Left ventricle myocardium inferior (tissue), 1 donor: ENCODE results near the gene HSD17B10. TPM values are rescaled to one million over a fixed set of nuclear protein-coding genes. Genes with fewer than 3 reads are reported as not detected.
A peak's percentile ranks its signal among the peaks of the same experiment; 100 is the strongest.

Source experiments
- DNase-seq: peaks from one replicate; pipeline ENCODE4 v3.0.0-alpha.2; 2020
- H3K27ac ChIP-seq: fragments of 200-600 bp; replicated peaks from 2 replicates; pipeline ENCODE4 v1.8.0; 2021
- H3K27me3 ChIP-seq: fragments of 200-600 bp; 2 replicates; pipeline ENCODE4 v1.8.0; 2021; ENCODE audit warnings: low read depth
- H3K36me3 ChIP-seq: fragments of 200-600 bp; 2 replicates; pipeline ENCODE4 v1.8.0; 2021
- H3K4me1 ChIP-seq: fragments of 200-600 bp; 2 replicates; pipeline ENCODE4 v1.8.0; 2021
- H3K4me3 ChIP-seq: fragments of 200-600 bp; 2 replicates; pipeline ENCODE4 v1.8.0; 2021; ENCODE audit warnings: mild to moderate bottlenecking, moderate library complexity
- H3K9me3 ChIP-seq: fragments of 200-600 bp; replicated peaks from 2 replicates; pipeline ENCODE4 v1.8.0; 2021
- intact Hi-C: fragments of 100-400 bp; cut with micrococcal nuclease; formaldehyde crosslinking; loops from one replicate; pipeline ENCODE4 v1.11.0; 2022
- total RNA-seq: library from RNA; stranded (reverse); fragmentation: NEBNext Ultra II Directional; extraction: Animal tissue kit (Norgen Biotek cat#: 25700); gene quantifications from one replicate; pipeline ENCODE4 v1.2.1, GENCODE V29; 2021
- TF ChIP-seq, protein P1 (sequence below): fragments of 200-600 bp; IDR thresholded peaks from 2 replicates; pipeline ENCODE4 v1.8.0; 2021; ENCODE audit warnings: antibody characterized with exemption, mild to moderate bottlenecking, borderline replicate concordance
- donor health status: DM: no; HTN: yes; CAD: no; lungs with severe emphysema.

The HSD17B10 gene
- total RNA-seq, 1 donor from 2014 or later: 109 TPM

- H3K36me3 ChIP-seq: no peaks in the 10 kb centered on the region
- H3K27me3 ChIP-seq: no peaks in the 10 kb centered on the region
- TF ChIP-seq, protein P1, sequence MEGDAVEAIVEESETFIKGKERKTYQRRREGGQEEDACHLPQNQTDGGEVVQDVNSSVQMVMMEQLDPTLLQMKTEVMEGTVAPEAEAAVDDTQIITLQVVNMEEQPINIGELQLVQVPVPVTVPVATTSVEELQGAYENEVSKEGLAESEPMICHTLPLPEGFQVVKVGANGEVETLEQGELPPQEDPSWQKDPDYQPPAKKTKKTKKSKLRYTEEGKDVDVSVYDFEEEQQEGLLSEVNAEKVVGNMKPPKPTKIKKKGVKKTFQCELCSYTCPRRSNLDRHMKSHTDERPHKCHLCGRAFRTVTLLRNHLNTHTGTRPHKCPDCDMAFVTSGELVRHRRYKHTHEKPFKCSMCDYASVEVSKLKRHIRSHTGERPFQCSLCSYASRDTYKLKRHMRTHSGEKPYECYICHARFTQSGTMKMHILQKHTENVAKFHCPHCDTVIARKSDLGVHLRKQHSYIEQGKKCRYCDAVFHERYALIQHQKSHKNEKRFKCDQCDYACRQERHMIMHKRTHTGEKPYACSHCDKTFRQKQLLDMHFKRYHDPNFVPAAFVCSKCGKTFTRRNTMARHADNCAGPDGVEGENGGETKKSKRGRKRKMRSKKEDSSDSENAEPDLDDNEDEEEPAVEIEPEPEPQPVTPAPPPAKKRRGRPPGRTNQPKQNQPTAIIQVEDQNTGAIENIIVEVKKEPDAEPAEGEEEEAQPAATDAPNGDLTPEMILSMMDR: no peak
- H3K4me3 ChIP-seq: peak overlapping the region; percentile 63
- DNase-seq: peak; percentile 83
- H3K4me1 ChIP-seq: peaks cover 13% of the 10 kb centered on the region
- no peaks in the 10 kb centered on the region for H3K9me3 ChIP-seq
- intact Hi-C loops: no loop called here
- H3K27ac ChIP-seq: peak overlapping the region; percentile 52
These were observed 7.6 kb upstream of the HSD17B10 start for GRCh38 chrX:53441531-53442321.

DNA sequence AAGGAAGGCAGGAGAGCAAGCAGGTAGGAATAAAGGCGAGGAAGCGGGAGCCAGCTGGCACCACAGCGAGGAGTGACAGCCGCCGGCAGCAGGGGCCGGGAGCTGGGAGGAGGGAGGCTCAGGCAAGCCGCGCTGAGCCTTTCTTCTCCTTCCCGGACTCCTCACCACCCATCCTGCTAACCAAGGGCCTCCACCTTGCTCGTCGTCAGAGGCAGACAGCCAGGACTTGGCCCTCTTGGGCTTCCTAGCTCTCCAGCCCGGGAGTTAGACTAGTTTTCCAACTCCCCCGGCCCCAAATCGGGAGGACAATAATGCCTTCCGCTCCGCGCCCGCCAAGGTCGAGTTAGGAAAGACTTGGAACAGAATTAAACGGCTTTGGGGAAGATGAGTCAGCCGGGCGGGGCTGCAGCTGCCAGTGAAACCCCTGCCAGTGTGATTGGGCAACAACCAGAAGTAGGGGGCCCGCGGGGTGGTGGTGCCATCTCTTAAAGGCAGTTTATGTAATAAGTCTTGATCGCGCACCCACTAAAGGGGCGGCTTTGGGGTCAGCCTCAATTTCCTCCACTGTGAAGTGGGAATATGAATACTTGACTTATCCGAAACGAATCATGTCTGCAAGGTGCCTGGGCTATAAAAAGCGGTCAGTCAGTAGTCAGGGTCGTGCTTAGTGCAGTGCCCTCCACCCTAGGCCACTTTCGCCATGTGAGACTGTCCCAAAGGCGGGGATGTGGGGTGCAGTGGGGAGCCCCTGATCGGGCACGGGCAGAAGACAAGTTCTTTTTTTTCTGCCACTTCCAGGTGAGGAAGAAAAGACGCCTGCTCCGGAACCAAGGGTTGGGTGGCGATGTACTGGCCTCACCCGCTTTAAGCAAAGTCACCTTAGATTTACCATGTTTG lies 6.7 kb upstream of the HSD17B10 start:
- TF ChIP-seq, protein P1: no peak
- peak overlapping the region; percentile 63 for H3K4me3 ChIP-seq
- H3K27ac ChIP-seq: peak overlapping the region; percentile 52
- H3K4me1 ChIP-seq: peaks cover 13% of the 10 kb centered on the region
- H3K27me3 ChIP-seq: no peaks in the 10 kb centered on the region
- no peaks in the 10 kb centered on the region for H3K9me3 ChIP-seq
- intact Hi-C loops: no loop called here
- H3K36me3 ChIP-seq: no peaks in the 10 kb centered on the region
- peak; percentile 67 for DNase-seq

DNA sequence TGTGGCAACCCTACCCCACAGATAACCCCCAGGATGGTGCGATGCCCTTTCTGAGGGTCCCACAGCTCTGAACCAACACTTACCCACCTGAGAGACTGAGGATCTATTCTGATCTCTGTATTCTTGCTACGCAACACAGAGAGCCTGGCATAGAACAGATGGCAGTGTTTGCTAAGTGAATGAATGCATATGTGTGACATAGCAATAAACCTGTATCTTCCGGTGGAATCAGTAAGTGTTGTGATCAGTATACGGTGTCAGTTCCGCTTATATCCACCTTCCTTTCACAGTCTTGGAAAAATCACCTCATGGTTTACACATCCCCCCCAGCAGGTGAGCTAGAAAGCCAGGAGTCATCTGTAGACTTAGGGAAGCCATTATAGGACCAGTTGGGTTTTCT lies 5.9 kb upstream of the HSD17B10 start:
- no peak for DNase-seq
- Histone ChIP-seq H3K9me3 (no peaks in the 10 kb centered on the region), H3K36me3 (no peaks in the 10 kb centered on the region), H3K4me1 (peaks cover 13% of the 10 kb centered on the region), H3K27ac (peak overlapping the region; percentile 52), H3K27me3 (no peaks in the 10 kb centered on the region), H3K4me3 (peak overlapping the region; percentile 63)
- TF ChIP-seq, protein P1: no peak
- intact Hi-C loops: no loop called here

DNA sequence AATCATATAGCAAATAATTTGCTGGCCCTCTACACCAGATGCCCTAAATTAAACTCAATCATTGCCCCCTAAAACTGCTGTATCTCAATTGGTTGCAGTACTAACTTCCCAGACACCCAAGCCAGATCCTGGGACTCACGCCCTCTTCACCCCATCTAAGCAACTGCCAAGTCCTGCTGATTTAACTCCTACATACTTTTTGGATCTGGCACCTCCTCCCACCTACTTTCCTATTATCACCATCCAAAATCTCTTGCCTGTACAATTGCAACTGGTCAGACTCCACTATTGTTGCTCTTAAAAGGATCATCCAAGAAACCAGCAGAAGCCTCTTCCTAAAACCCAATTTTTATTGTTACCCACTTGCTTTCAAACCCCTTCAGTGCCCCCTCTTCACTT lies 4.7 kb upstream of the HSD17B10 start:
- intact Hi-C loops: no loop called here
- no peak for DNase-seq

DNA sequence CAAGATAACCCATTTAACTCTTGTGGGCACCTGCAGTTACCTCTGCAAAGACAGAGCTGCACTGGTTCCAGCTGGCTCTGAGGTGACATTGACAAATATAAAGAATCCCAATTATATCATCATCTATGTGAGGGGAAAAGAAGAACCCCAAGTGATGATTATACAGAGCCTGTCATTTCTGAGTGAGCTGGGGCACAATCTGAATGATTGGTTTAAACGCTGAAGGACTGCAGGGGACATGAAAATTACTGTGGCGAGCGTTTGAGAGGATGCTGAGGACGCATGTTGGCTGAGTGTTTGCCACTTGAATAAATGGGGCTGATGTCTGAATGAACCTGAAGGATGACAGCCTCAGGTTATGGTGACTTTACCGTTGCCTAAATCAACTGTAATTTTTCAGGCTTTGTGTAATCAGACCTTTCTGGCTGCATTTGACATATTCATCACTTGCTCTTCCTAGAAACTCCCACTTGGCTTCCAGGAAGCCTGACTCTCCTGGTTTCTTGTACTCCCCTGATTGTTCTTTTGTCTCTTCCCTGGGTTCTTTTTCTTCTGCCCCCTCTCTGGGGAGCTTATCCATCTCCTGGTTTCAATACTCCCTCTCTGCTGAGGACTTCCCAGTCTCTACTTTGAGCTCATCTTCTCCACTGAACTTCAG lies 4.1 kb upstream of the HSD17B10 start:
- intact Hi-C loops: no loop called here
- TF ChIP-seq, protein P1: no peak
- H3K4me1 ChIP-seq: peaks cover 18% of the 10 kb centered on the region
- no peak overlapping the region for H3K27ac ChIP-seq
- H3K36me3 ChIP-seq: no peaks in the 10 kb centered on the region
- no peaks in the 10 kb centered on the region for H3K9me3 ChIP-seq
- no peak for DNase-seq
- H3K4me3 ChIP-seq: no peak overlapping the region
- no peaks in the 10 kb centered on the region for H3K27me3 ChIP-seq

More for the DNA sequence above, 4.7 kb upstream of the HSD17B10 start:
- Histone ChIP-seq H3K36me3 (no peaks in the 10 kb centered on the region), H3K4me3 (no peak overlapping the region), H3K4me1 (peaks cover 13% of the 10 kb centered on the region), H3K9me3 (no peaks in the 10 kb centered on the region), H3K27ac (no peak overlapping the region), H3K27me3 (no peaks in the 10 kb centered on the region)
- TF ChIP-seq, protein P1: no peak
